Kidney (tissue), 14 donors: ENCODE results near the gene SNX17. TPM values are rescaled to one million over a fixed set of nuclear protein-coding genes. Genes with fewer than 3 reads are reported as not detected.

Source experiments
- DNase-seq, 5 donors: peaks; one replicate each; pipeline ENCODE4 v3.0.0-alpha.2; 2013 to 2020
- FAIRE-seq: peaks from 2 replicates; lab custom pipeline; 2012; peaks lifted over from hg19 to GRCh38; lab: Jason Lieb, UNC
- H3K27ac ChIP-seq, 2 donors: one replicate each; pipeline ENCODE4 v1.7.0; 2013; ENCODE audit warnings: low read depth in 2 of 2, low read length in 2 of 2, inconsistent platforms in 1 of 2
- H3K27me3 ChIP-seq: one replicate; pipeline ENCODE4 v1.7.1; 2013; ENCODE audit warnings: low read length, inconsistent platforms; ENCODE audit not compliant: control insufficient read depth, insufficient read depth
- H3K36me3 ChIP-seq, 3 donors: one replicate each; pipeline versions ENCODE4 v1.7.0 to v1.7.1; 2013; ENCODE audit warnings: low read length in 3 of 3, control low read depth in 1 of 3, inconsistent platforms in 1 of 3; ENCODE audit not compliant: insufficient read depth in 3 of 3, control insufficient read depth in 2 of 3
- H3K4me1 ChIP-seq, 3 donors: one replicate each; pipeline versions ENCODE4 v1.7.0 to v1.7.1; 2013; ENCODE audit warnings: low read length in 3 of 3, inconsistent platforms in 1 of 3, low read depth in 1 of 3; ENCODE audit not compliant: control insufficient read depth in 2 of 3, insufficient read depth in 2 of 3
- H3K4me3 ChIP-seq, 3 donors: one replicate each; pipeline versions ENCODE4 v1.7.0 to v1.8.1; 2013; ENCODE audit warnings: low read length in 3 of 3, control low read depth in 1 of 3, inconsistent platforms in 1 of 3
- H3K9ac ChIP-seq, 3 donors: one replicate each; pipeline versions ENCODE4 v1.7.0 to v1.7.1; 2013; ENCODE audit warnings: low read length in 3 of 3, control low read depth in 1 of 3, inconsistent platforms in 1 of 3
- H3K9me3 ChIP-seq, 3 donors: one replicate each; pipeline versions ENCODE4 v1.7.0 to v1.7.1; 2013; ENCODE audit warnings: low read length in 3 of 3, control low read depth in 1 of 3, inconsistent platforms in 1 of 3; ENCODE audit not compliant: control insufficient read depth in 2 of 3, insufficient read depth in 1 of 3
- intact Hi-C: fragments of 100-400 bp; cut with DNase I; formaldehyde crosslinking; loops from one replicate; pipeline ENCODE4 v1.11.1; 2022
- polyA plus RNA-seq: library from polyadenylated mRNA; stranded (reverse); fragments of 350-450 nt; fragmentation: Illumina TruSeq; extraction: RNeasy Lipid Tissue Mini Kit (QIAGEN cat#74804); gene quantifications from one replicate; pipeline ENCODE4 v1.2.3, GENCODE V29; 2014; ENCODE audit warnings: low read depth, low replicate concordance; ENCODE audit not compliant: insufficient read depth
- total RNA-seq: library from RNA; stranded (reverse); fragmentation: NEBNext Ultra II Directional; extraction: Animal tissue kit (Norgen Biotek cat#: 25700); gene quantifications from one replicate; pipeline ENCODE4 v1.2.1, GENCODE V29; 2021
- TF ChIP-seq, protein P1 (sequence below): IDR thresholded peaks from 3 replicates; pipeline ENCODE4 v1.5.1; 2012; ENCODE audit warnings: mild to moderate bottlenecking, moderate library complexity, borderline replicate concordance; ENCODE audit not compliant: insufficient read depth; ENCODE audit errors: extremely low read depth
- donor health status: control.
- donor health status: control.
- donor health status: control.
- donor health status: control.
- donor health status: control.
- donor health status: DM: yes; HTN: yes; CAD: no.
- donor health status: Normal renal cell carcinoma (clear cell type).

SNX17 gene
- total and polyA plus RNA-seq, 2 donors from 2014 or later = 98.7 to 115 TPM

GRCh38 chr2:27381577-27382181, 11.3 kb downstream of the SNX17 start:
- peak overlapping the region in 1 of 3 donors; percentile 75 for H3K9ac ChIP-seq
- no peaks in the 10 kb centered on the region for H3K9me3 ChIP-seq
- intact Hi-C loops = no loop called here
- TF ChIP-seq, protein P1, sequence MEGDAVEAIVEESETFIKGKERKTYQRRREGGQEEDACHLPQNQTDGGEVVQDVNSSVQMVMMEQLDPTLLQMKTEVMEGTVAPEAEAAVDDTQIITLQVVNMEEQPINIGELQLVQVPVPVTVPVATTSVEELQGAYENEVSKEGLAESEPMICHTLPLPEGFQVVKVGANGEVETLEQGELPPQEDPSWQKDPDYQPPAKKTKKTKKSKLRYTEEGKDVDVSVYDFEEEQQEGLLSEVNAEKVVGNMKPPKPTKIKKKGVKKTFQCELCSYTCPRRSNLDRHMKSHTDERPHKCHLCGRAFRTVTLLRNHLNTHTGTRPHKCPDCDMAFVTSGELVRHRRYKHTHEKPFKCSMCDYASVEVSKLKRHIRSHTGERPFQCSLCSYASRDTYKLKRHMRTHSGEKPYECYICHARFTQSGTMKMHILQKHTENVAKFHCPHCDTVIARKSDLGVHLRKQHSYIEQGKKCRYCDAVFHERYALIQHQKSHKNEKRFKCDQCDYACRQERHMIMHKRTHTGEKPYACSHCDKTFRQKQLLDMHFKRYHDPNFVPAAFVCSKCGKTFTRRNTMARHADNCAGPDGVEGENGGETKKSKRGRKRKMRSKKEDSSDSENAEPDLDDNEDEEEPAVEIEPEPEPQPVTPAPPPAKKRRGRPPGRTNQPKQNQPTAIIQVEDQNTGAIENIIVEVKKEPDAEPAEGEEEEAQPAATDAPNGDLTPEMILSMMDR = no peak
- H3K4me1 ChIP-seq = peaks cover 3 to 15% (median 14%) of the 10 kb centered on the region in 3 donors
- H3K4me3 ChIP-seq = peak overlapping the region in 1 of 3 donors; percentile 73
- no peaks in the 10 kb centered on the region for H3K27me3 ChIP-seq
- H3K27ac ChIP-seq = peak overlapping the region in 1 of 2 donors; percentile 88
- FAIRE-seq (no peak), DNase-seq (no peak)
- H3K36me3 ChIP-seq = peaks cover 6 to 33% (median 23%) of the 10 kb centered on the region in 3 donors

DNA sequence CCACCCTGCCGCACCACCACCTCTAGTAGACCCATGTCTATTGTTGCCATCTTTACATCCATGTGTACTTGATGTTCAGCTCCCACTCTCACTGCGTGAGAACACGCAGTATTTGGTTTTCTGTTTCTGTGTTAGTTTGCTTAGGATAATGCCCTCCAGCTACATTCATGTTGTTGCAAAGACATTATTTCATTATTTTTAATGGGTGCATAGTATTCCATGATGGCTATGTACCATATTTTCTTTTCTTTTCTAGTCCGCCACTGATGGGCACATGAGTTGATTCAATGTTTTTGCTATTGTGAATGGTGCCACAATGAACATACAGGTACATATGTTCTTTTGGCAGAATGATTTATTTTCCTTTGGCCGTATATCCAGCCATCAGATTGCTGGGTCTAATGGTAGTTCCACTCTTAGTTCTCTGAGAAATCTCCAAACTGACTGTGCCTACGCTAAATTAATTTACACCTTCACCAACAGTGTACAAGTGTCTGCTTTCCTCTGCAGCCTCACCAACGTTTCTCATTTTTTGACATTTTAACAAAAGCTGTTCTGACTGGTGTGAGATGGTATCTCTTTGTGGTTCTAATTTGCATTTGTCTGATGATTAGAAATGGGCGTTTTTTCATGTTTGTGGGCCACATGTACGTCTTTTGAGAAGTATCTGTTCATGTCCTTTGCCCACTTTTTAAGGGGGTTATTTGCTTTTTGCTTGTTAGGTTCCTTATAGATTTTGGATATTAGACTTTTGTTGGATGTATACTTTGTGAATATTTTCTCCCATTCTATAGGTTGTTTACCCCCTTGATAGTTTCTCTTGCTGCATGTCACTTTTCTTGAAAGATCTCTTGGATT, 20.6 kb downstream of the SNX17 start:
- Histone ChIP-seq H3K27me3 (no peaks in the 10 kb centered on the region), H3K27ac (no peak overlapping the region), H3K4me3 (no peak overlapping the region), H3K4me1 (no peaks in the 10 kb centered on the region), H3K36me3 (peaks cover 0 to 10% (median under 1%) of the 10 kb centered on the region in 3 donors), H3K9me3 (no peaks in the 10 kb centered on the region), H3K9ac (no peak overlapping the region)
- intact Hi-C loops = no loop called here
- TF ChIP-seq, protein P1 = no peak
- DNase-seq = no peak
- no peak for FAIRE-seq

DNA sequence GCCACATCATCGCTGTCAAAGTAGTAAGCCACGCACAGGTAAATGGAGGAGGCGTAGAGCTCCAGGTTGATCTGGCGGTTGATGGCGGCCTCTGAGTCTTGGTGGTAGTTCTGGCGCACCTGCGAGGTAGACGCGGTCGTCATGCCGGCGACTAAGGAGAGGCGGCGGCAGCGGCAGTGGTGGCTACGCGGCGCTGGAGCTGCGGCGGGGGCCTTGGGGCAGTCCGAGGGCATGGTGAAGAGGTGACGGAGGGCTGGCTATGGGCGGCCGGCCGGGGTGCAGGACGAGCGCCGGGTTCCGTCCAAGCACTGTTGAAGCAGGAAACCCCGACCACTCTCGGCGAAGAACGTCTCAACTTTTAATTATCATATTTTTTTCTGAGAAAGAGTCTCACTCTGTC, 22.8 kb downstream of the SNX17 start:
- no peak overlapping the region for H3K9ac ChIP-seq
- intact Hi-C loops = no loop called here
- TF ChIP-seq, protein P1 = no peak
- no peaks in the 10 kb centered on the region for H3K4me1 ChIP-seq
- no peaks in the 10 kb centered on the region for H3K9me3 ChIP-seq
- no peaks in the 10 kb centered on the region for H3K27me3 ChIP-seq
- no peak overlapping the region for H3K4me3 ChIP-seq
- no peak overlapping the region for H3K27ac ChIP-seq
- no peak for DNase-seq
- FAIRE-seq = no peak
- peaks cover 0 to 7% (median 0%) of the 10 kb centered on the region in 3 donors for H3K36me3 ChIP-seq
